HEK293 (cell line): ENCODE measurements around the gene STAT2.

ENCODE experiments used
- KLF10 ChIP-seq: fragments of 450-650 bp; IDR thresholded peaks from 2 replicates; pipeline ENCODE4 v1.5.1; 2018; ENCODE audit warnings: missing biosample characterization, mild to moderate bottlenecking, missing genetic modification characterization
- KLF16 ChIP-seq: fragments of 450-650 bp; formaldehyde crosslinking; IDR thresholded peaks from 2 replicates; pipeline ENCODE4 v1.5.1; 2017; ENCODE audit warnings: missing biosample characterization, missing genetic modification characterization
- YY1 ChIP-seq: fragments of 450-650 bp; formaldehyde crosslinking; IDR thresholded peaks from 2 replicates; pipeline ENCODE4 v1.5.1; 2018; ENCODE audit warnings: missing biosample characterization, missing genetic modification characterization
- ZEB2 ChIP-seq: fragments of 450-650 bp; formaldehyde crosslinking; IDR thresholded peaks from 2 replicates; pipeline ENCODE4 v1.5.1; 2016; ENCODE audit warnings: missing biosample characterization, missing genetic modification characterization
- ZNF335 ChIP-seq: fragments of 450-650 bp; formaldehyde crosslinking; conservative IDR thresholded peaks from 2 replicates; pipeline ENCODE4 v1.5.1; 2016; ENCODE audit warnings: missing biosample characterization, missing genetic modification characterization
- ZNF777 ChIP-seq: fragments of 450-650 bp; formaldehyde crosslinking; IDR thresholded peaks from 2 replicates; pipeline ENCODE4 v1.5.1; 2017; ENCODE audit warnings: missing biosample characterization, missing genetic modification characterization, borderline replicate concordance
- TF ChIP-seq, protein P1 (sequence below): fragments of 450-650 bp; formaldehyde crosslinking; IDR thresholded peaks from 2 replicates; pipeline ENCODE4 v1.5.1; 2016; ENCODE audit warnings: missing biosample characterization, missing genetic modification characterization
- TF ChIP-seq, protein P2 (sequence below): fragments of 450-650 bp; formaldehyde crosslinking; IDR thresholded peaks from 2 replicates; pipeline ENCODE4 v1.5.1; 2016; ENCODE audit warnings: missing biosample characterization, missing genetic modification characterization

DNA sequence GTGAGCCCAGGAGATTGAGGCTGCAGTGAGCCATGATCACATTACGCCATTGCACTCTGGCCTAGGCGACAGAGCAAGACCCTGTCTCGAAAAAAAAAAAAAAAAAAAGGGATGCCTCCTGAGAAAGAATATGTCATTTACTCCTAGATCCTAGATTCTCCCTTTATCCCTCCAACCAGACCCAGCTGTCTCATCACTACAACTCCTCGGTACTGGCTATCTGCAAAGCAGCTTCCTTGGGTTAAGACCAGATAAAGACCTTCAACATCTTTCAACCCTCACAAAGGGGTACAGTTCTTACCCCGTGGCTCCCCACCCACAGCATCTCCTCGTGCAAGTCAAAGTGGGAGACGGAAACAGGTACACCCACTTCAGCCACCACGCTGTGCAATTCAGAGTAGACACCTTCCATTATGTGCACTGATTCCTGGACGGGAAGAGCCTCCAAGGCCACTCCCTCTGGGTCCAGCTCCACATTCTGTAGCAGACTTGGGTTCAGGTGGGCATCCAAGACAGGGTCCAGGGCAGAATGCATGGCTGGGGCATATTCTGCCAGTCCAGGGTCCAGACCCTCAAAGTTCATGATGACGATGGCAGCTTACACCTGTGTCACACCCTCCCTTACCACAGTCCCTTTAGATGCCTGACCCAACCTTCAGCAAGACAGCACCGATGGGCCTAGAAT, 27.3 kb downstream of the STAT2 start:
- TF ChIP-seq, protein P1, sequence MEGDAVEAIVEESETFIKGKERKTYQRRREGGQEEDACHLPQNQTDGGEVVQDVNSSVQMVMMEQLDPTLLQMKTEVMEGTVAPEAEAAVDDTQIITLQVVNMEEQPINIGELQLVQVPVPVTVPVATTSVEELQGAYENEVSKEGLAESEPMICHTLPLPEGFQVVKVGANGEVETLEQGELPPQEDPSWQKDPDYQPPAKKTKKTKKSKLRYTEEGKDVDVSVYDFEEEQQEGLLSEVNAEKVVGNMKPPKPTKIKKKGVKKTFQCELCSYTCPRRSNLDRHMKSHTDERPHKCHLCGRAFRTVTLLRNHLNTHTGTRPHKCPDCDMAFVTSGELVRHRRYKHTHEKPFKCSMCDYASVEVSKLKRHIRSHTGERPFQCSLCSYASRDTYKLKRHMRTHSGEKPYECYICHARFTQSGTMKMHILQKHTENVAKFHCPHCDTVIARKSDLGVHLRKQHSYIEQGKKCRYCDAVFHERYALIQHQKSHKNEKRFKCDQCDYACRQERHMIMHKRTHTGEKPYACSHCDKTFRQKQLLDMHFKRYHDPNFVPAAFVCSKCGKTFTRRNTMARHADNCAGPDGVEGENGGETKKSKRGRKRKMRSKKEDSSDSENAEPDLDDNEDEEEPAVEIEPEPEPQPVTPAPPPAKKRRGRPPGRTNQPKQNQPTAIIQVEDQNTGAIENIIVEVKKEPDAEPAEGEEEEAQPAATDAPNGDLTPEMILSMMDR (tag by site-specific recombination) = no peak
- no peak for TF ChIP-seq ZEB2
- TF ChIP-seq, protein P2, sequence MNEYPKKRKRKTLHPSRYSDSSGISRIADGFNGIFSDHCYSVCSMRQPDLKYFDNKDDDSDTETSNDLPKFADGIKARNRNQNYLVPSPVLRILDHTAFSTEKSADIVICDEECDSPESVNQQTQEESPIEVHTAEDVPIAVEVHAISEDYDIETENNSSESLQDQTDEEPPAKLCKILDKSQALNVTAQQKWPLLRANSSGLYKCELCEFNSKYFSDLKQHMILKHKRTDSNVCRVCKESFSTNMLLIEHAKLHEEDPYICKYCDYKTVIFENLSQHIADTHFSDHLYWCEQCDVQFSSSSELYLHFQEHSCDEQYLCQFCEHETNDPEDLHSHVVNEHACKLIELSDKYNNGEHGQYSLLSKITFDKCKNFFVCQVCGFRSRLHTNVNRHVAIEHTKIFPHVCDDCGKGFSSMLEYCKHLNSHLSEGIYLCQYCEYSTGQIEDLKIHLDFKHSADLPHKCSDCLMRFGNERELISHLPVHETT (tag by site-specific recombination) = no peak
- TF ChIP-seq YY1 (tag by site-specific recombination) = no peak
- no peak for TF ChIP-seq KLF16 (tag by site-specific recombination)
- no peak for TF ChIP-seq ZNF335 (tag by site-specific recombination)
- TF ChIP-seq ZNF777 (tag by site-specific recombination) = no peak
- no peak for TF ChIP-seq KLF10 (tag by site-specific recombination)
